HEK293 (cell line): ENCODE data around the gene MEGF9.

Experiments used
- CTCF ChIP-seq: fragments of 450-650 bp; formaldehyde crosslinking; IDR thresholded peaks from 2 replicates; pipeline ENCODE4 v1.5.1; 2016; ENCODE audit warnings: missing biosample characterization, missing genetic modification characterization
- MEIS1 ChIP-seq: sonication (generic); formaldehyde crosslinking; IDR thresholded peaks from 2 replicates; pipeline ENCODE4 v1.8.1; 2022; ENCODE audit warnings: missing genetic modification reagents, mild to moderate bottlenecking, borderline replicate concordance
- PATZ1 ChIP-seq: fragments of 450-650 bp; formaldehyde crosslinking; IDR thresholded peaks from 2 replicates; pipeline ENCODE4 v1.5.1; 2016; ENCODE audit warnings: missing biosample characterization, missing genetic modification characterization
- TCF7L2 ChIP-seq: IDR thresholded peaks from 2 replicates; pipeline ENCODE4 v1.6.1; 2011; ENCODE audit warnings: low read depth, mild to moderate bottlenecking, inconsistent platforms, low read length, moderate library complexity, borderline replicate concordance
- TSHZ1 ChIP-seq: fragments of 450-650 bp; formaldehyde crosslinking; IDR thresholded peaks from 2 replicates; pipeline ENCODE4 v1.5.1; 2016; ENCODE audit warnings: missing biosample characterization, missing genetic modification characterization, borderline replicate concordance
- ZBTB21 ChIP-seq: fragments of 450-650 bp; formaldehyde crosslinking; IDR thresholded peaks from 2 replicates; pipeline ENCODE4 v1.5.1; 2017; ENCODE audit warnings: missing biosample characterization, missing genetic modification characterization
- ZBTB7A ChIP-seq: fragments of 450-650 bp; formaldehyde crosslinking; IDR thresholded peaks from 2 replicates; pipeline ENCODE4 v1.5.1; 2016; ENCODE audit warnings: low read depth, missing biosample characterization, missing genetic modification characterization
- ZNF157 ChIP-seq: fragments of 450-650 bp; formaldehyde crosslinking; IDR thresholded peaks from 2 replicates; pipeline ENCODE4 v1.5.1; 2016; ENCODE audit warnings: missing biosample characterization, missing genetic modification characterization
- ZNF274 ChIP-seq, 2 experiments: fragments of 200-500 bp in 1 of 2; fragments of 450-650 bp in 1 of 2; sonication (Bioruptor generic) in 1 of 2; formaldehyde crosslinking in 1 of 2; IDR thresholded peaks; 2 replicates each; pipeline versions ENCODE4 v1.5.1 to v1.6.1; 2014 to 2016; ENCODE audit warnings: borderline replicate concordance in 1 of 2, inconsistent platforms in 1 of 2, low read length in 1 of 2, missing biosample characterization in 1 of 2, missing genetic modification characterization in 1 of 2
- ZNF629 ChIP-seq: fragments of 450-650 bp; formaldehyde crosslinking; IDR thresholded peaks from 2 replicates; pipeline ENCODE4 v1.5.1; 2017; ENCODE audit warnings: missing biosample characterization, missing genetic modification characterization

- TF ChIP-seq ZBTB7A (tag by site-specific recombination) = no peak
- TF ChIP-seq MEIS1 (CRISPR knock-in tag) = no peak
- TF ChIP-seq CTCF (tag by site-specific recombination) = no peak
- no peak for TF ChIP-seq ZNF274 (IDR thresholded peaks at IDR 0.05; ENCODE audit: low read length)
- no peak for TF ChIP-seq ZNF274 (tag by site-specific recombination; IDR thresholded peaks at IDR 0.05; ENCODE audit: borderline replicate concordance)
- TF ChIP-seq ZNF157 (tag by site-specific recombination) = no peak
- TF ChIP-seq TSHZ1 (tag by site-specific recombination) = no peak
- no peak for TF ChIP-seq ZNF629 (tag by site-specific recombination)
- TF ChIP-seq TCF7L2 = no peak
- no peak for TF ChIP-seq ZBTB21
- no peak for TF ChIP-seq PATZ1
These were observed 45.6 kb upstream of the MEGF9 start for GRCh38 chr9:120759755-120760400.
